Immature natural killer cell (primary cell): Measurements from ENCODE around the gene TBC1D5. TPM values are rescaled to one million over a fixed set of nuclear protein-coding genes. Genes with fewer than 3 reads are reported as not detected.
"Not testable (repeated sequence)": the region's sequence is repeated elsewhere in the genome, so short reads cannot be mapped to it uniquely, and the experiment has no call there.

Experiments
- DNase-seq, 3 donors: peaks; one replicate each; pipeline ENCODE4 v3.0.0; 2022; ENCODE audit warnings: mixed read lengths in 1 of 3
- H3K27ac Mint-ChIP-seq, 6 donors: one replicate each; pipeline ENCODE4 v1.8.0; 2020; ENCODE audit warnings: mixed read lengths in 6 of 6, mild to moderate bottlenecking in 5 of 6, inconsistent platforms in 4 of 6, moderate library complexity in 3 of 6
- H3K27me3 Mint-ChIP-seq, 3 donors: one replicate each; pipeline ENCODE4 v1.8.0; 2020 to 2021; ENCODE audit warnings: low read depth in 3 of 3, mild to moderate bottlenecking in 3 of 3, mixed read lengths in 3 of 3, moderate library complexity in 3 of 3, inconsistent platforms in 1 of 3
- H3K36me3 Mint-ChIP-seq, 3 donors: one replicate each; pipeline ENCODE4 v1.8.0; 2020; ENCODE audit warnings: mixed read lengths in 3 of 3, inconsistent platforms in 2 of 3, mild to moderate bottlenecking in 2 of 3
- H3K4me1 Mint-ChIP-seq, 2 donors: one replicate each; pipeline ENCODE4 v1.8.0; 2020; ENCODE audit warnings: inconsistent platforms in 2 of 2, mild to moderate bottlenecking in 2 of 2, mixed read lengths in 2 of 2, moderate library complexity in 1 of 2
- H3K4me3 Mint-ChIP-seq, 5 donors: one replicate each; pipeline ENCODE4 v1.8.0; 2020; ENCODE audit warnings: mild to moderate bottlenecking in 5 of 5, mixed read lengths in 5 of 5, inconsistent platforms in 3 of 5, moderate library complexity in 3 of 5
- H3K9me3 Mint-ChIP-seq, 6 donors: one replicate each; pipeline ENCODE4 v1.8.0; 2020; ENCODE audit warnings: mild to moderate bottlenecking in 6 of 6, mixed read lengths in 6 of 6, inconsistent platforms in 4 of 6, moderate library complexity in 3 of 6
- polyA plus RNA-seq, 3 donors: library from polyadenylated mRNA; unstranded; fragments of 300-500 nt; fragmentation: Illumina TruSeq; gene quantifications; one replicate each; pipeline ENCODE4 v1.2.3, GENCODE V29; 2021

The TBC1D5 gene
- polyA plus RNA-seq, 3 donors from 2014 or later, result 20.5 to 49.2 (median 25.8) TPM

GRCh38 chr3:17129556-17129955 is 612.9 kb downstream of the TBC1D5 start:
- Mint-ChIP-seq H3K36me3 (peaks cover 5 to 19% (median 5%) of the 10 kb centered on the region in 3 donors), H3K4me1 (peaks cover 5 to 13% of the 10 kb centered on the region in 2 donors), H3K9me3 (peaks cover 0 to 6% (median 1%) of the 10 kb centered on the region in 6 donors), H3K27me3 (peaks cover 0 to 3% (median 0%) of the 10 kb centered on the region in 3 donors), H3K27ac (peak overlapping the region in 1 of 6 donors; percentile 22), H3K4me3 (no peak overlapping the region)
- DNase-seq, result no peak

- H3K9me3 Mint-ChIP-seq, H3K27ac Mint-ChIP-seq, H3K27me3 Mint-ChIP-seq, DNase-seq, H3K4me3 Mint-ChIP-seq: not testable (repeated sequence)
- peaks cover 5 to 19% (median 5%) of the 10 kb centered on the region in 3 donors for H3K36me3 Mint-ChIP-seq
- H3K4me1 Mint-ChIP-seq, result peaks cover 5 to 13% of the 10 kb centered on the region in 2 donors
Measured at GRCh38 chr3:17128671-17129070, 613.8 kb downstream of the TBC1D5 start.

DNA sequence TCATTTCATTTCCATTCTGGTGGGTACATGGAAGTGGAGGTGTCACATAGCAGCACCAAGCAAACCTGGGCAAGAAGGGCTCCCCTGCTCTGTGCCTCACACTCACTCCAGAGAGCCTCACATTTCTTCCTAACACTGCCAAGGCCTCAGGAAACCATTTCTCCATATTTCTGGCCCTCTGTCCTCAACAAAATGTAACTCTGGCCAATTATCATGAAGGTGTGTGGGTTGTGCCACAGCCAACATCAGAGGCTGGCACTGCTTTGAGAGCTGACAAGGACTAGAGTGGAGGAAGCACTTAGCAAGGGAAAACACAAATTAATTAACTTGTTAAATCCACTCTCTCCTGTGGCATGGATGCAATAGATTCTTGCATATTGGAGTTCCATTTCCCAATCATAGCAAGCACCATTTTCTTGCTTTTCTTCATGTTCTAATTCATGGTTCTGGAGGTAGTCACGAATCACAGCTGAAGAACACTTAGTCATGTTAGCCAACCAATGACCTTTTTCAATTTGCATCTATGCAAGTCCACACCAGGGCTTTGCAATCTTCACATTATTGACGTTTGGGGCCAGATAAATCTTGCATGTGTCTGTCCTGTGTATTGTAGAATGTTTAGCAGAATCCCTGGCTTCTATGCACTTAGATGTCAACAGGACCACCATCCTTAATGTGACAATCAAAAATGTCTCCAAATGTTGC is 616.5 kb downstream of the TBC1D5 start:
- Mint-ChIP-seq H3K9me3 (peaks cover 0 to 6% (median 1%) of the 10 kb centered on the region in 6 donors), H3K4me3 (no peak overlapping the region), H3K27ac (no peak overlapping the region), H3K27me3 (no peaks in the 10 kb centered on the region), H3K36me3 (peaks cover 5 to 20% (median 8%) of the 10 kb centered on the region in 3 donors), H3K4me1 (peaks cover 5 to 8% of the 10 kb centered on the region in 2 donors)
- no peak for DNase-seq

DNA sequence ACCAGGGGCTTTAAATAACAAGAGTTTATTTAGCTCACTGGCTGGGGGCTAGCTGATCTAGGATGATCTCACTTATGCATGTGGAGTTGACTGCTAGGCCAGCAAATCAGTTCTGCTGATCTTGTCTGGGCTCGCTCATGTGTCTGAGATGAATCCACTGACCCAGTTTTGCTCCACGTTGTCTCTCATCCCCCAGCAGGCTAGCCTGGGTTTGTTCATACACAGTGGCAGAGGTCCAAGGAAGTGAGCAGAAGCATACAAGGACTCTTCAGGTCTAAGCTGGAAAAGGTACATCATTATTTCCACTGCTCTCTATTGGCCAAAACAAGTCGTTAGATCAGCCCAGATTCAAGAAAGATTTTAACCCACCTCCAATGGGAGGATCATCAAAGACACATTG is 619.7 kb downstream of the TBC1D5 start:
- Mint-ChIP-seq H3K27me3 (peaks cover 0 to 4% (median under 1%) of the 10 kb centered on the region in 3 donors), H3K27ac (peak overlapping the region in 1 of 6 donors; percentile 34), H3K9me3 (peaks cover 0 to 3% (median 0%) of the 10 kb centered on the region in 6 donors), H3K4me3 (no peak overlapping the region), H3K4me1 (no peaks in the 10 kb centered on the region), H3K36me3 (peaks cover 0 to 8% (median 4%) of the 10 kb centered on the region in 3 donors)
- DNase-seq, result no peak

DNA sequence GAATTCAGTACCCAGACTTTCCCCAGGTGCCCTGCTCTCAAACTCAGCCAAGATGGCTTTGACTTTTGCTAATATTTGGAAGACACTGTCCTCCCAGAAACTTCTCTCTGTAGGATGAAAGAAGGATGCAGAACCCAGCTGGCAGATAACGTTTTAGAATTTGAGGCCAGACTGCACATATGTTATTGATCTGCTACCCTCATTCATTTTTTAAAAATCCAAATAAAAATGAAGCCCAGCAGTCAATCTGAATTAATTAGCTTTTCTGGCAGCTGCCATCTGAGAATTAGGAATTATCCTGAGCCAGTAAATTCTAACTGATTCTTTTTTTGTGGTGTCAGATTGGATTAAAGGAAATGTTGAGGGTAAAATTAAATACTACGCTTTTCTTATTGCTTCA is 621.1 kb downstream of the TBC1D5 start:
- Mint-ChIP-seq H3K4me1 (no peaks in the 10 kb centered on the region), H3K9me3 (no peaks in the 10 kb centered on the region), H3K27me3 (peaks cover 2 to 4% (median 2%) of the 10 kb centered on the region in 3 donors), H3K27ac (no peak overlapping the region), H3K4me3 (no peak overlapping the region), H3K36me3 (peaks cover 0 to 14% (median 4%) of the 10 kb centered on the region in 3 donors)
- DNase-seq, result no peak

DNA sequence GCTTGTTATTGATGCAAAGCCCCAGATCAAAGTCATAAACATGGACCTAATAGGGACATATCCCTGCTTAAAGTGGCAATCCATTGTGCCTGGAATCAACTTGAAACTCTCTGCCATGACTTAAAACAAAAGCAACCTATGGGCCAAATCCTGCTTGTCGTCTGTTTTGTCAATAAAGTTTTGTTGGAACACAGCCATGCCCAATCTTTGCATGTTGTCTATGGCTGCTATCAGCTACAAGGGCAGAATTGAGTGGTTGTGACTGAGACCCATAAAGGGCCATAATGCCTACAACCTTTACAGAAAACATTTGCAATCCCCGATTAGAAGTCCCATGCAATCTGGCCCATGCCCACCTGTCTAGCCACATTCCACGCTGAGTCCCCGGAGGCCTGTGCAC is 622.3 kb downstream of the TBC1D5 start:
- H3K36me3 Mint-ChIP-seq, result peaks cover 0 to 14% (median 4%) of the 10 kb centered on the region in 3 donors
- DNase-seq, result no peak
- no peak overlapping the region for H3K4me3 Mint-ChIP-seq
- no peak overlapping the region for H3K27ac Mint-ChIP-seq
- H3K27me3 Mint-ChIP-seq, result peaks cover 2 to 4% (median 2%) of the 10 kb centered on the region in 3 donors
- H3K9me3 Mint-ChIP-seq, result no peaks in the 10 kb centered on the region
- H3K4me1 Mint-ChIP-seq, result no peaks in the 10 kb centered on the region

- peaks cover 2 to 4% (median 2%) of the 10 kb centered on the region in 3 donors for H3K27me3 Mint-ChIP-seq
- H3K9me3 Mint-ChIP-seq, result no peaks in the 10 kb centered on the region
- no peaks in the 10 kb centered on the region for H3K4me1 Mint-ChIP-seq
- DNase-seq, result no peak
- H3K36me3 Mint-ChIP-seq, result peaks cover 0 to 14% (median 4%) of the 10 kb centered on the region in 3 donors
- no peak overlapping the region for H3K27ac Mint-ChIP-seq
- no peak overlapping the region for H3K4me3 Mint-ChIP-seq
Measured at GRCh38 chr3:17119201-17120072, 623.0 kb downstream of the TBC1D5 start.

DNA sequence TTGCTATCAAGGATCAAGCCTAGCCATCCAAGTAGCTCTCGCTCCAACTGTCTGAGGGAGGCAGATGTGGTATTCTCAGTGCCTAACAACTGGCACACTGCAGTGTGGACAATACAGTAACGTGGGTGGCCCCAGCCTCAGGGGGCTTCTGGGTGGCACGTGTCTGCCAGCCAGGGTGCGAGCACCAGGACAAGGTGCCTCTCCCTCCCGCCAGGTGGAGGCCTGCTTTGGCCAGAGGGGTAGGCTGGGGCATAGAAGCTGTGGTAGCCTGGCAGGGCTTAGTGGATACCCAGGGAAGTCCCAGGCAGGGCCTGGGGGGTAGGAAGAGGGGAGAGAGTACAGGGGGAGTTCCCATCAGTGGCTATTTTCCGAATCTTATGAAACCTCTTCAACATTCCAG is 623.7 kb downstream of the TBC1D5 start:
- Mint-ChIP-seq H3K9me3 (no peaks in the 10 kb centered on the region), H3K4me3 (no peak overlapping the region), H3K36me3 (peaks cover 0 to 15% (median 4%) of the 10 kb centered on the region in 3 donors), H3K27ac (no peak overlapping the region), H3K4me1 (peaks cover 0 to 2% of the 10 kb centered on the region in 2 donors), H3K27me3 (peaks cover 2 to 4% (median 2%) of the 10 kb centered on the region in 3 donors)
- DNase-seq, result no peak

DNA sequence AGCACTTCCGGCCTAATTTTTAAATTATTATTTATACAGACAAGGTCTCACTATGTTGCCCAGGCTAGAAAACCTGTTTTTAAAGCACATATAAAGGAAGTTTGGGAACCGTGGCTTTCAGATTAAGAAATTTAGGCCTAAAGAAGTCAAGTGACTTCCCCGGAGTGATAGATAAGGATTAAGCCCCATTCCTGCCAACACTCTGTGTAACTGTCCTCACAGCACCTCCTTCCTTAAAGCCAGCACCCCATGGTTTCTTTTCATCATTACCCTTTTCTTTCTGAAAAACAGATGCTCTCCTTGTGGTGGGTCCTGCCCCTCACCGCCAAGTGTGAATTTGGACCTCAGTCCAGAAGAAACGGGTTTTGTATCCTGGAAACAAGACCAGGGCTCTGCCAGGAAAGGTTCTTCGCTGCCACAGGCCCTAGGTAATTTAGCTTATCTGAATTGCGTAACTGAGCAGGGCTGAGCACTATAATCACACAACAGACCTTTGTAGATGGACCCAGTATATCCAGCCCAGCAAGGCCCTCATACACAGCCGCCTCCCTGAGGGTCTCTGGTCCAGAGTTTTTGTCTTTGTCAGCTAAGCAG is 626.3 kb downstream of the TBC1D5 start:
- no peaks in the 10 kb centered on the region for H3K9me3 Mint-ChIP-seq
- DNase-seq, result no peak
- H3K4me3 Mint-ChIP-seq, result no peak overlapping the region

DNA sequence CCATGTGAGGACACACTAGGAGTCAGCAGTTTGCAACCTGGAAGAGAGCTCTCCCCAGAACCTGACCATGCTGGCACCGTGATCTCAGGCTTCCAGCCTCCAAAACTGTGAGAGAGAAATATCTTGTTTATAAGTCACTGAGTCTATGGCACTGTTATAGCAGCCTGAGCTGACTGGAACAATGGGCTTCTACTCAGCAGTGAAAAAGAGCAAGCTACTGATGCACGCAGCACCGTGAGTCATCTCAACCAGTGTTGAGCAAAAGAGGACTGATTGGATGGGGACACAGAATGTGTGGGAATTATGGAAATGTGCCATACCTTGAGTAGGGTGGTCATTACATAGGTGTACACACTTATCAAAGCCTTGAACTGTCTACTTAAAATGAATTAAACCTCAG is 627.2 kb downstream of the TBC1D5 start:
- Mint-ChIP-seq H3K27me3 (peaks cover 2 to 6% (median 4%) of the 10 kb centered on the region in 3 donors), H3K9me3 (no peaks in the 10 kb centered on the region), H3K4me1 (peaks cover 3 to 14% of the 10 kb centered on the region in 2 donors), H3K4me3 (no peak overlapping the region), H3K36me3 (peaks cover 0 to 15% (median 0%) of the 10 kb centered on the region in 3 donors), H3K27ac (no peak overlapping the region)
- no peak for DNase-seq

More for the DNA sequence above, 626.3 kb downstream of the TBC1D5 start:
- no peak overlapping the region for H3K27ac Mint-ChIP-seq
- H3K4me1 Mint-ChIP-seq, result peaks cover under 1 to 8% of the 10 kb centered on the region in 2 donors
- peaks cover 2 to 6% (median 4%) of the 10 kb centered on the region in 3 donors for H3K27me3 Mint-ChIP-seq
- H3K36me3 Mint-ChIP-seq, result peaks cover 0 to 15% (median 0%) of the 10 kb centered on the region in 3 donors

GRCh38 chr3:17111586-17111985 is 630.8 kb downstream of the TBC1D5 start:
- DNase-seq, result no peak
- Mint-ChIP-seq H3K9me3 (no peaks in the 10 kb centered on the region), H3K4me3 (no peak overlapping the region), H3K27me3 (peaks cover 0 to 5% (median 0%) of the 10 kb centered on the region in 3 donors), H3K4me1 (peaks cover 3 to 14% of the 10 kb centered on the region in 2 donors), H3K27ac (no peak overlapping the region), H3K36me3 (peaks cover 0 to 4% (median 4%) of the 10 kb centered on the region in 3 donors)

DNA sequence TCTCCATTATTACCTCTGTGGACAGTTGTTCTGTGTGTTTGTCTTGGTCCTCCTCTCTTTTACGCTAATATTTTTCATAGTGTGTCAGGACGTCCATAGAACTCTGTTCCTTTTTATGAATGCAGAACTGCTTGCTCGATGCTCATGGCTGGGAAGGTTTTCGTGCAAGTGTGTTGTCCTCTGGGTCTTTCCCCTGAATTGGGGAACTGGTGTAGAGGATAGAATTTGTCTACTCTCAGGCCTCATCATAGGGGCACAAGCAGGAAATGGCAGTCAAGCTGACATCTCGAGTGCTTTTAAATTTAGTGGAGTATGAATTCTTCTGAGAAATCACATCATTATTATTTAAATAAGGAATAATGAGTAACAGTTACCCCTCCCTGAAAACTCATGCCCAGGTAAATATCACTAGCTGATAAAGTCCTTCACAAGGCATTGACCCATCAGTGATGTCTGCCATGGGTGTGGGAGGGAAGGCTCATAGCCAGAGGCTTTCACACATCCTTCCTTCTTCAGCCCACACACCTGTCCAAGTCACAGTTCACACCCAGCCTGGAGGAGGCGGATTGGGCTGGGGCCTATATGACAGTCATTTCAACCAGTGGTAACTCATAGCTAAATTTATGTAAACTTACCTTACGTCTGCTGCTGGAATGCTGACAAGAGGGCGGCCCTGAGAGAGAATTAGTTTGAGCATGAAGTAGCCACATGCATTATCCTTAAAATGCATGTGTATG is 631.6 kb downstream of the TBC1D5 start:
- no peak overlapping the region for H3K4me3 Mint-ChIP-seq
- DNase-seq, result no peak
- peaks cover 0 to 1% (median 0%) of the 10 kb centered on the region in 6 donors for H3K9me3 Mint-ChIP-seq
- H3K27ac Mint-ChIP-seq, result no peak overlapping the region
- peaks cover 0 to 5% (median 0%) of the 10 kb centered on the region in 3 donors for H3K27me3 Mint-ChIP-seq
- peaks cover 3 to 14% of the 10 kb centered on the region in 2 donors for H3K4me1 Mint-ChIP-seq
- peaks cover 0 to 4% (median 4%) of the 10 kb centered on the region in 3 donors for H3K36me3 Mint-ChIP-seq
